Neural crest cell (in vitro differentiated cells): ENCODE results near the gene MYRF. TPM values are rescaled to one million over a fixed set of nuclear protein-coding genes. Genes with fewer than 3 reads are reported as not detected.

Experiments
- DNase-seq: peaks from one replicate; pipeline ENCODE4 v3.0.0; 2021; ENCODE audit warnings: low read depth, mixed read lengths, low spot score
- H3K27ac Mint-ChIP-seq: one replicate; pipeline ENCODE4 v1.8.0; 2021; ENCODE audit warnings: mild to moderate bottlenecking, mixed read lengths; ENCODE audit not compliant: unreplicated experiment
- H3K27me3 Mint-ChIP-seq: 2 replicates; pipeline ENCODE4 v1.8.0; 2021; ENCODE audit warnings: low read depth, mild to moderate bottlenecking, mixed read lengths
- H3K36me3 Mint-ChIP-seq: 2 replicates; pipeline ENCODE4 v1.8.0; 2021; ENCODE audit warnings: low read depth, mild to moderate bottlenecking, mixed read lengths
- H3K4me1 Mint-ChIP-seq: 2 replicates; pipeline ENCODE4 v1.8.0; 2021; ENCODE audit warnings: mixed read lengths
- H3K4me3 Mint-ChIP-seq: one replicate; pipeline ENCODE4 v1.8.0; 2021; ENCODE audit warnings: mild to moderate bottlenecking, mixed read lengths
- H3K9me3 Mint-ChIP-seq: 2 replicates; pipeline ENCODE4 v1.8.0; 2021; ENCODE audit warnings: mixed read lengths
- CTCF ChIP-seq: fragments of 200-600 bp; sonication (generic); conservative IDR thresholded peaks from 2 replicates; pipeline ENCODE4 v1.5.0; 2021; ENCODE audit warnings: antibody characterized with exemption, mild to moderate bottlenecking
- total RNA-seq: library from RNA; stranded (reverse); gene quantifications from 2 replicates; pipeline ENCODE4 v1.2.1, GENCODE V29; 2021

Gene MYRF
- total RNA-seq, 1 donor from 2014 or later: 3.5 TPM

- Mint-ChIP-seq H3K9me3 (no peaks in the 10 kb centered on the region), H3K36me3 (no peaks in the 10 kb centered on the region), H3K4me1 (peaks cover 10% of the 10 kb centered on the region), H3K4me3 (no peak overlapping the region), H3K27me3 (peaks cover 24% of the 10 kb centered on the region), H3K27ac (no peak overlapping the region)
- DNase-seq: no peak
- no peak for TF ChIP-seq CTCF
Measured at GRCh38 chr11:61762798-61763197, 10.4 kb downstream of the MYRF start.

GRCh38 chr11:61763930-61764605 is 11.6 kb downstream of the MYRF start:
- no peak overlapping the region for H3K4me3 Mint-ChIP-seq
- no peak for TF ChIP-seq CTCF
- DNase-seq: no peak
- H3K27me3 Mint-ChIP-seq: peaks cover 19% of the 10 kb centered on the region
- H3K4me1 Mint-ChIP-seq: peaks cover 10% of the 10 kb centered on the region
- H3K36me3 Mint-ChIP-seq: no peaks in the 10 kb centered on the region
- H3K27ac Mint-ChIP-seq: no peak overlapping the region
- no peaks in the 10 kb centered on the region for H3K9me3 Mint-ChIP-seq

DNA sequence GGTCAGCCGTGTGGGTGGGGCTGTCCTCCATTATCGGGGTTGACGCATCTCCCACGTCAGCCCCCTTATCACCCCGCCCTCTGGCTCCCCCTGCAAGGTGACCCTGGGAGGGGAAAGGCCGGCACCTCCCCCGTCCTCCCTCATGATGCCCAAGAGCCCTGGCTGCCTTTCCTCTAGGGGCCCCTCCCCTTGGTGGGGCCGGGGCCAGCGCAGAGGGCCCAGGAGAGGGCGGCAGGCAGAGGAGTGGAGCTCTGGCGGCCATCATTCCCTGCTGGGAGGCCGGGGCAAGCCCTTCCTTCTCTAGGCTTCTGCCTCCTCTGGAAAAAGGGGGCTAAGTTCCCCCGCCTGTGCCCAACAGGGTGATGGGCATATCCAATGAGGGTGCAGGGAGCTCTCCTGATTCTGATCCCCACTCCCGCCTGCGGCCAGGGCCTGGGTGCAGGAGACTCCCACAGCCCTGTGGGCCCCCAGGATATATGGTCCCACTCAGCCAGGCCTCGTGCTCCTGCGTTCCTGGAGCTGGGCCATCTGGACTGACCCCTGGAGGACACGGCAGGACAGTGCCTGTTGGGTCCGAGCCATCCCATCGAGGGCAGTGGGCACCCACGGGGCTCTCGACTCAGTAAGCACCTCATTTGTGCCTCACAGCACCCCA is 12.3 kb downstream of the MYRF start:
- Mint-ChIP-seq H3K36me3 (no peaks in the 10 kb centered on the region), H3K9me3 (no peaks in the 10 kb centered on the region), H3K27ac (no peak overlapping the region), H3K4me3 (no peak overlapping the region), H3K4me1 (peaks cover 10% of the 10 kb centered on the region), H3K27me3 (peaks cover 13% of the 10 kb centered on the region)
- TF ChIP-seq CTCF: no peak
- DNase-seq: no peak

DNA sequence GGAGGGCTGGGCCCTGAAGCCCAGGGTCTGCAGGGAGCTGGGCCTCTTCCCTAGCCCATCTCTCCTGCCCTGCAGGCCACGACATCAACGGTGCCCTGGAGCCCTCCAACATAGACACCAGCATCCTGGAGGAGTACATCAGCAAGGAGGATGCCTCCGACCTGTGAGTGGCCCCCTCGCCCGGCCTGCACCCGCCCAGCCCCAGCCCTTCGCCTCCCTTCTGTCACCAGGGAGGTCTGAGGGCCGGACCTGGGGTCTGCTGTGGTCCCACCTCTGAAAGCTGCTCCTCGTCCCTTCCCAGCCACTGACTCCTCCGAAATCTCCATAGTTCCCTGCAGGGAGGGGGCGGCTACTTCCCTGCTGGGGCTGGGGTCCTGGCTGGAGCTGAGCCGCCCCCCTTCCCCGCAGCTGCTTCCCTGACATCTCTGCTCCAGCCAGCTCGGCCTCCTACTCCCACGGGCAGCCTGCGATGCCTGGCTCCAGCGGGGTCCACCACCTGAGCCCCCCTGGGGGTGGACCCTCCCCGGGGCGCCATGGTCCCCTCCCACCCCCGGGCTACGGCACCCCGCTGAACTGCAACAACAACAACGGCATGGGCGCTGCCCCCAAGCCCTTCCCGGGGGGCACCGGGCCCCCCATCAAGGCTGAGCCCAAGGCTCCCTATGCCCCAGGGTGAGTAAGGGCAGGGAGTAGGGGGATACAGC is 13.3 kb downstream of the MYRF start:
- DNase-seq: no peak
- TF ChIP-seq CTCF: no peak
- Mint-ChIP-seq H3K27ac (no peak overlapping the region), H3K36me3 (no peaks in the 10 kb centered on the region), H3K4me1 (peaks cover 10% of the 10 kb centered on the region), H3K9me3 (no peaks in the 10 kb centered on the region), H3K27me3 (peaks cover 12% of the 10 kb centered on the region), H3K4me3 (no peak overlapping the region)

DNA sequence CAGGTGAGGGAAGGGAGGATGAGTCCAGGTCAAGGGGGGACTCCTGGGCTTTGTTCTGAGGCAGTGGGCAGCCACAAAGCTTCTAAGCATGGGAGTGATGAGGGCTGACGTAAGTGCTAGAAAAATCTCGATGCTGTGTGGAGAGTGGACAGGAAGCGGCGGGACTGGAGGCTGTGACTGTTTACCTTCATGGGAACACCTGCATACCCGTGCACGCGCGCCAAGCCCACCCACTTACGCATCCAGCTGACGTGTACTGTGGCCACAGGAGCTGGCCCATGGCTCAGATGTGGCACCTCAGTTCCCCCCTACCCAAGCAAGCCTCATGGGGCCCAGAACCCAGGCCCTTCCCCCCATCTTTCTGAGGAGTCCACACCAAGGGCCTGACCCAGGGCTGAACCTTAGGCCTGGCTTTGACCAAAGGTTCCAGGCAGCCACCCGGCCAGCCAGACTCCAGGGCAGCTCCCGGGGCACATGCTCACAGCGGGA is 14.0 kb downstream of the MYRF start:
- Mint-ChIP-seq H3K27me3 (peaks cover 12% of the 10 kb centered on the region), H3K4me1 (peaks cover 14% of the 10 kb centered on the region), H3K36me3 (no peaks in the 10 kb centered on the region), H3K4me3 (no peak overlapping the region), H3K27ac (no peak overlapping the region), H3K9me3 (no peaks in the 10 kb centered on the region)
- no peak for TF ChIP-seq CTCF
- no peak for DNase-seq
